ENCODE data around the gene ANKRD28. TPM values are rescaled to one million over a fixed set of nuclear protein-coding genes. Genes with fewer than 3 reads are reported as not detected.

The ANKRD28 gene
- polyA plus RNA-seq, 1 of the 3 experiments (the other 2 are of a cell fraction) = 74.8 TPM

- no peak for DNase-seq
- H3K9ac ChIP-seq = no peak overlapping the region
- H3K4me2 ChIP-seq = no peak overlapping the region
- no peaks in the 10 kb centered on the region for H3K9me2 ChIP-seq
- H3F3A ChIP-seq (replicated peaks; ENCODE audit: insufficient read depth) = no peaks in the 10 kb centered on the region
- peaks cover 96% of the 10 kb centered on the region for H3K79me2 ChIP-seq (ENCODE audit: insufficient read depth)
- no peaks in the 10 kb centered on the region for H3K36me3 ChIP-seq (replicated peaks in 1 of 2; ENCODE audit: control insufficient read depth in 1 of 2, insufficient read depth in 2 of 2, low read length in 1 of 2)
- ChIA-PET CTCF (interaction anchor here (2.8 kb wide), 1 partner anchor 10 kb away, joined by 7 read pairs; no protein-coding TSS in a partner anchor), POLR2A (no interaction called here)
- no peak overlapping the region for H3K4me3 ChIP-seq (ENCODE audit: low read depth in 2 of 2, low read length in 1 of 2)
- H3K9me3 ChIP-seq = no peaks in the 10 kb centered on the region
- H4K20me1 ChIP-seq (ENCODE audit: insufficient read depth) = no peaks in the 10 kb centered on the region
- peaks cover 4 to 5% of the 10 kb centered on the region in 2 experiments; a peak in 3 of 4 replicates for H3K4me1 ChIP-seq (ENCODE audit: control insufficient read depth in 1 of 2, insufficient read depth in 2 of 2, low read depth in 1 of 2, low read length in 1 of 2)
- H2AFZ ChIP-seq (ENCODE audit: low read depth) = no peak overlapping the region
- no peaks in the 10 kb centered on the region for H3K27me3 ChIP-seq (ENCODE audit: insufficient read depth)
- TF ChIP-seq REST (IDR thresholded peaks at IDR 0.05; ENCODE audit: low read depth, low read length) (no peak), IRF3 (IDR thresholded peaks at IDR 0.05; ENCODE audit: low read depth, low read length) (no peak), SIN3A (IDR thresholded peaks at IDR 0.05; ENCODE audit: borderline replicate concordance, low read depth, low read length) (no peak), TEAD4 (IDR thresholded peaks at IDR 0.05; ENCODE audit: borderline replicate concordance, insufficient read depth) (no peak), ZBTB33 (IDR thresholded peaks at IDR 0.05; ENCODE audit: borderline replicate concordance, low read depth) (no peak), FOXJ3 (CRISPR knock-in tag; IDR thresholded peaks at IDR 0.05) (no peak), SMC3 (IDR thresholded peaks at IDR 0.05; ENCODE audit: low read depth, low read length) (no peak), RCOR1 (IDR thresholded peaks at IDR 0.05; ENCODE audit: low read length) (no peak), RFX5 (IDR thresholded peaks at IDR 0.05; ENCODE audit: low read length) (no peak), MXI1 (IDR thresholded peaks at IDR 0.05; ENCODE audit: low read depth, low read length) (no peak), JUND (IDR thresholded peaks at IDR 0.05) (no peak), USF1 (IDR thresholded peaks at IDR 0.05; ENCODE audit: borderline replicate concordance, low read depth) (no peak), RAD21 (IDR thresholded peaks at IDR 0.05; ENCODE audit: low read length) (no peak), TAF1 (IDR thresholded peaks at IDR 0.05; ENCODE audit: borderline replicate concordance, low read depth, low read length) (no peak), GABPA (IDR thresholded peaks at IDR 0.05; ENCODE audit: low read depth) (no peak), EP300 (IDR thresholded peaks at IDR 0.05; ENCODE audit: borderline replicate concordance in 1 of 2, low read depth in 1 of 2, low read length in 1 of 2) (no peak), TCF12 (IDR thresholded peaks at IDR 0.05) (no peak), FOXM1 (IDR thresholded peaks at IDR 0.05; ENCODE audit: low read depth) (no peak), POLR2AphosphoS5 (IDR thresholded peaks at IDR 0.05; ENCODE audit: low read depth, low read length) (no peak)
- no peak overlapping the region for H3K27ac ChIP-seq (ENCODE audit: low read depth in 2 of 2, low read length in 1 of 2)
- 98% methylated on average over 7 of the region's 7 CpGs for WGBS (ENCODE audit: low lambda C conversion rate)
Measured at GRCh38 chr3:15823092-15823491, 25.3 kb upstream of the ANKRD28 start.

Data from SK-N-SH (cell line).